Measurements from ENCODE around the gene CDK5RAP2. TPM values are rescaled to one million over a fixed set of nuclear protein-coding genes. Genes with fewer than 3 reads are reported as not detected.

Gene CDK5RAP2
- total and polyA plus RNA-seq, 10 of the 15 experiments (the other 5 are each of a cell fraction or from before 2014, with no cell fraction given) = 16.2 to 53.5 (median 34.5) TPM

- TF ChIP-seq CEBPZ (IDR thresholded peaks at IDR 0.05; ENCODE audit: low read depth, low read length) = no peak
Measured at GRCh38 chr9:120413121-120414048, 166.6 kb downstream of the CDK5RAP2 start (continued).

- Histone ChIP-seq H3K4me1 (ENCODE audit: control insufficient read depth, insufficient read depth, low read length) (no peaks in the 10 kb centered on the region), H3K79me2 (ENCODE audit: control insufficient read depth, insufficient read depth, low read length) (no peaks in the 10 kb centered on the region), H2AFZ (ENCODE audit: control insufficient read depth, low read depth, low read length) (no peak overlapping the region), H3K4me2 (ENCODE audit: control insufficient read depth, insufficient read depth) (no peak overlapping the region), H3K9ac (ENCODE audit: control insufficient read depth, insufficient read depth, low read length) (no peak overlapping the region), H3K9me3 (replicated peaks; ENCODE audit: control insufficient read depth, insufficient read depth, low read length) (no peaks in the 10 kb centered on the region), H4K20me1 (ENCODE audit: control insufficient read depth, insufficient read depth) (no peaks in the 10 kb centered on the region), H3K36me3 (ENCODE audit: control insufficient read depth in 2 of 2, insufficient read depth in 2 of 2, low read length in 1 of 2) (peaks cover 11 to 19% of the 10 kb centered on the region in 2 experiments), H3K4me3 (no peak overlapping the region), H3K27me3 (replicated peaks in 1 of 2; ENCODE audit: control insufficient read depth in 2 of 2, insufficient read depth in 2 of 2, low read length in 1 of 2) (no peaks in the 10 kb centered on the region), H3K27ac (ENCODE audit: control insufficient read depth, insufficient read depth) (no peak overlapping the region)
- ATAC-seq (no peak), FAIRE-seq (no peak), DNase-seq (ENCODE audit: low read depth, low spot score) (no peak)
- SMC1A ChIA-PET (ENCODE audit: uncharacterized antibody, unreplicated experiment) = no interaction called here
- RAD21 ChIA-PET (ENCODE audit: unreplicated experiment) = no interaction called here
- in situ Hi-C loops (cut with MboI) (no loop called here), intact Hi-C loops (cut with micrococcal nuclease; ENCODE audit: unreplicated experiment) (no loop called here)
- WGBS (ENCODE audit: insufficient coverage, insufficient replicate concordance, low lambda C conversion rate, missing lambda C conversion rate) = 99% methylated on average over 4 of the region's 4 CpGs
- BruUV-seq (replicated peaks) = no TSS peak
- CTCF ChIA-PET = interaction anchor here (1.0 kb wide), 1 partner anchor 65 kb away, joined by 3 read pairs; no protein-coding TSS in a partner anchor
- TF ChIP-seq CREM (IDR thresholded peaks at IDR 0.05; ENCODE audit: low read depth) = no peak
- no peak for TF ChIP-seq ZNF24 (IDR thresholded peaks at IDR 0.05)
- TF ChIP-seq CTCF (IDR thresholded peaks at IDR 0.05 in 2 of 3, conservative IDR thresholded peaks at IDR 0.05 in 1 of 3; ENCODE audit: control insufficient read depth in 2 of 3, extremely low read depth in 1 of 3, insufficient read depth in 1 of 3, low read depth in 3 of 3, low read length in 3 of 3) = no peak
- TF ChIP-seq ATF3 (IDR thresholded peaks at IDR 0.05; ENCODE audit: borderline replicate concordance, extremely low read depth, low read depth, low read length) = no peak
- POLR2A ChIA-PET = no interaction called here
Measured at GRCh38 chr9:120412425-120412951, 167.5 kb downstream of the CDK5RAP2 start.
